HG02852 (cell line): Measurements from ENCODE around the gene HNRNPUL2.

ENCODE experiments used
- ATAC-seq: cut with Tn5 transposase; IDR thresholded peaks from one replicate; pipeline ENCODE4 v1.9.1; 2021; ENCODE audit warnings: mild to moderate bottlenecking, moderate library complexity; ENCODE audit not compliant: unreplicated experiment

Gene HNRNPUL2

DNA sequence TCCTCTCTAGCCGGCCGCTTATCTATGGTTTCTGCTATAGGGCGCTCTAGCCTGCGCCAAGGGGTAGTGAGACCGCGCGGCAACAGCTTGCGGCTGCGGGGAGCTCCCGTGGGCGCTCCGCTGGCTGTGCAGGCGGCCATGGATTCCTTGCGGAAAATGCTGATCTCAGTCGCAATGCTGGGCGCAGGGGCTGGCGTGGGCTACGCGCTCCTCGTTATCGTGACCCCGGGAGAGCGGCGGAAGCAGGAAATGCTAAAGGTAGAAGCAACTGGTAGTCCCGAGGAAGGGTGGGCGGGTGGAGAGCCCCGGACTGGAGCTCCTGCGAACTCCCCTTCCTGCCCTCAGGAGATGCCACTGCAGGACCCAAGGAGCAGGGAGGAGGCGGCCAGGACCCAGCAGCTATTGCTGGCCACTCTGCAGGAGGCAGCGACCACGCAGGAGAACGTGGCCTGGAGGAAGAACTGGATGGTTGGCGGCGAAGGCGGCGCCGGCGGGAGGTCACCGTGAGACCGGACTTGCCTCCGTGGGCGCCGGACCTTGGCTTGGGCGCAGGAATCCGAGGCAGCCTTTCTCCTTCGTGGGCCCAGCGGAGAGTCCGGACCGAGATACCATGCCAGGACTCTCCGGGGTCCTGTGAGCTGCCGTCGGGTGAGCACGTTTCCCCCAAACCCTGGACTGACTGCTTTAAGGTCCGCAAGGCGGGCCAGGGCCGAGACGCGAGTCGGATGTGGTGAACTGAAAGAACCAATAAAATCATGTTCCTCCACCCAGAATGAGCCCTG, 55.5 kb downstream of the HNRNPUL2 start, which contains the start of the genes LBHD1 and UQCC3:
Gene LBHD1 (minus strand): TSS at position 660 of the 782 bp plus-strand sequence. CDS start 2,236 bp downstream, outside the sequence.
Gene UQCC3 (plus strand): TSS at position 66 of the 782 bp plus-strand sequence. CDS start 73 bp downstream, at position 139.
- peak; percentile 63 for ATAC-seq

DNA sequence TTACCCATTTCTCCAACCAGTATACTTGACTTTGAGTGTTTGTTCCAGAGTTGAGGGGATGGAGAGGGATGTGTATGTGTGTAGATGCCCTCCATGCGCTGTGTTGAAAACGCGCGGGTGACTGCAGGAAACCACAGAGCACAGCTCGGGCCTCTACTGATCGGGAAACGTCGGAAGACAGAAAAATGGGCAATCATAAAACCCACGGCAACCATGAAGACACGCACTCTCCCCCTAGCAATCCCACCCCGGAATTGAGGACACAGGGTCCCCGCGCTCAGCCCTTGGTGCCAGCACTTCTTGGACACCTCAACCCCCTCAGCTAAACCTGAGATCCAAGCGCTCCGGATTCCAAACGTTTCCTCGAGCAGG, 56.0 kb downstream of the HNRNPUL2 start:
- ATAC-seq: no peak

DNA sequence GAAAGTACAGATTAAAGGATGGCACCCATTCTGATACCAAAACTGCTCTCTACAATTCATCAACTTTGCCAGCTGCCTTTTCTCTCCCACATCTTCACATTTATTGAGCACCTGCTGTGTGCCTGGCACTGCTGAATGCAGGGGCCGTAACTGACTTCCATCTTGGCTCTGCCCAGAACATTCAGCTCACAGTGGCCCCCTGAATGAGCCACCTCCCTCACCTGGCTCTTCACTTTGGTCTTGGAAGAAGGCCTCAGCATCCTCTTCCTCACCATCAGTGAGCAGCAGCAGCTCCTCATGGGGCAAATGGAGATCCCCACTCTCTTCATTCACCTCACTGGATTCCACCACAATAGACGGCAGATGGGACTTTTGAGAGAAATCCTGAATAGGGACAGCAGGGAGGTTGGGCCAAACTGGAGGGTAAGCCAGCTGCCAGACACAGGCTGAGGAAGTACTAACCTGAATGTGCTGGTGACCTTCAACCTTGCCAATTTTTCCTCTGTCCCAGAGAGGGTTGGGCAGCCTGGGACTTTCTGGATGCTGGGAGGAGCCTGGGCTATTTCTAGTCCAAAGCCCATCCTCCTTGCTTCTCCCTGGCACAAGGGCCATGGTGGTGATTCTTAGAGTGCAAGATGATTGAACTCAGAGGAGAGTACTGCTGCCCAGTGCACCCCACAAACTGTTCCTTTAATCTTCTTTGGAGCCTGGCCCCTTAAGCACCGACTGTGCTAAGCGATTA, 57.7 kb downstream of the HNRNPUL2 start:
- no peak for ATAC-seq

DNA sequence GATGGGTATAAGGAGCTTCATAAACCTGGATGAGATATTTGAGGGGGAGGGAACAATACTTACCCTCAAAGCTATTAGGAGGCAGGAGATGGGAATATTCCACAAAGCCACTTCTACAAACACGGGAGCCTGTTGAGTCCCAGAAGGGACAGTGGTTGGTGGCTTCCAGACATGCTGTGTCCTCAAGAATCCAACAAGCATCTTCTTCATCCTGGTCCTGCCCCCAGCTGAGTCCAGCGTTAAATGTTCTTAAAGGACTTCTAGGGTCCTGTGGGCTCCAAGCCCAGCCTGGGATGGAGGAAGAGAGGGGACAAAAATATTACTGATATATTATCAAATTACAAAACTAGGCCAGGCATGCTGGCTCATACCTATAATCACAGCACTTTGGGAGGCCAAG, 59.8 kb downstream of the HNRNPUL2 start:
- ATAC-seq: no peak

DNA sequence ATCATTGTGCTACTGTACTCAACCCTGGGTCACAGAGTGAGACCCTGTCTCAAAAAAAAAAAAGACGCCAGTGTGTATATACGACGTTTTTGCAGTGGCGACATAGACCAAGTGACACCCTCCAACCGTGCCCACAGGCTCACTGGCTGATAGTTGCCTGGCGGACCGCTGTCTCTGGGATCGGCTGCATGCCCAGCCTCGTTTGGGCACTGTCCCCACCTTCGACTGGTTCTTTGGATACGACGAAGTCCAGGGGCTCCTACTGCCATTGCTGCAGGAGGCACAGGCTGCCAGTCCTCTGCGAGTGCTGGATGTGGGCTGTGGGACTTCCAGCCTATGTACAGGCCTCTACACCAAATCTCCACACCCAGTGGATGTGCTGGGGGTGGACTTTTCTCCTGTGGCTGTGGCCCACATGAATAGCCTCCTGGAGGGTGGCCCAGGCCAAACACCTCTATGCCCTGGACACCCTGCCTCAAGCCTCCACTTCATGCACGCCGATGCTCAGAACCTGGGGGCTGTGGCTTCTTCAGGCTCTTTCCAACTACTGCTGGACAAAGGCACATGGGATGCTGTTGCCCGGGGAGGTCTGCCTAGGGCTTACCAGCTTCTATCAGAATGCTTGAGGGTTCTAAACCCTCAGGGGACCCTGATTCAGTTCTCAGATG, 60.9 kb downstream of the HNRNPUL2 start:
- no peak for ATAC-seq

DNA sequence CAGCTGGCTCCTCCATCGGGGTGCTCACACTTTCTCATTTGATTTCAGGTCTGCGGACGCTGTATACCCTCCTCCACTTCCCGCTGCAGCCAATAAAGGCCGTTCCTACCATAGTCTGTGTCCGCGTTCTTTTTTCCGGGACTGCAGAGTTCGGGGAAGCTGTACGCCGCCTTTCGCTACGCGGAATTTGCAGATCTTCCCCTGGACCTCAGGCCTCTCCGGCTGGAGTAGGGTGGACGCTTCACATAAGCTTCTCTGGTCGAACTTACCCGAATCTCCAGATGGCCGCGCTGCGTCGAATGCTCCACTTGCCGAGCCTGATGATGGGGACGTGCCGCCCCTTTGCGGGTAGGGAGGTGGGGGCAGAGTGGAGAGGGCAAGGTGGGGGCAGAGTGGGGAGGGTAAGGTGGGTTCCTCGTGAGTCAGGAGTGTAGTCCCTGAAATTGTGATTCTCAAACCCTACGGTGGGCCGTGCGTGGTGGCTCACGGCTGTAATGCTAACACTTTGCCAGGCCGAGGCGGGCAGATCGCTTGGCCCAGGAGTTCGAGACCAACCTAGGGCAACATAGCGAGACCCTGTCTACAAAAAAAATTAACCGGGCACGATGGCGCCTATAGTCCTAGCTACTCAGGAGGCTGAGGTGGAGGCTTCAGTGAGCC, 61.5 kb downstream of the HNRNPUL2 start:
- peak; percentile 11 for ATAC-seq

DNA sequence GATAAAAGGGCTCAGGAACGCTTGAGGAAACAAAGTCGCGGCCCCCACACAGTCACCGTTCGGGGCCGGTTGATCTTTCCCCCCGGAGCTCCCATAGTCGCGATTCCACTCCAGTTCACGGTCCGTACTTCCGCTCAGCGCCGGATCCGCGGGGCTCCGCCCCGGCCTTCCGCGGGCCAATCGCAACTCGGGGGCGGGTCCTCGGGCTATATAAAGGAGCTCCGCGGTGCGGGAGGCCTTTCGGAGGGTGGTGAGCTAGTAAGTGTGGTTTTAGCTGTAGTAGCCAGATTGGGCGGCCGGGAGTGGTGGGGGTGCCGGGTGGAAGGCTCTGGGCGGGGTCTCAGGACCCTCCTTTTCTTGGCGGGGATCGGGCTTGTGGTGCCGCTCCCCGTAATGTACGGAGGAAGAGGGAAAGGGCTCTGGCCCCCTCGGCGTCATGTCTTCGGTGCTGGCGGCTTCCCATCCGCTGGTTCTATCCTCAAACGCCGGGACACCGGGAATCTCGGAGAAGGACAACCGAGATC, 62.1 kb downstream of the HNRNPUL2 start, which contains the start of the genes C11orf98 and CSKMT:
Gene C11orf98 (minus strand): TSS at position 136 of the 524 bp plus-strand sequence. CDS start 41 bp downstream, at position 95.
Gene CSKMT (plus strand): TSS at position 238 of the 524 bp plus-strand sequence. CDS start 568 bp downstream, outside the sequence.
- ATAC-seq: peak; percentile 85

DNA sequence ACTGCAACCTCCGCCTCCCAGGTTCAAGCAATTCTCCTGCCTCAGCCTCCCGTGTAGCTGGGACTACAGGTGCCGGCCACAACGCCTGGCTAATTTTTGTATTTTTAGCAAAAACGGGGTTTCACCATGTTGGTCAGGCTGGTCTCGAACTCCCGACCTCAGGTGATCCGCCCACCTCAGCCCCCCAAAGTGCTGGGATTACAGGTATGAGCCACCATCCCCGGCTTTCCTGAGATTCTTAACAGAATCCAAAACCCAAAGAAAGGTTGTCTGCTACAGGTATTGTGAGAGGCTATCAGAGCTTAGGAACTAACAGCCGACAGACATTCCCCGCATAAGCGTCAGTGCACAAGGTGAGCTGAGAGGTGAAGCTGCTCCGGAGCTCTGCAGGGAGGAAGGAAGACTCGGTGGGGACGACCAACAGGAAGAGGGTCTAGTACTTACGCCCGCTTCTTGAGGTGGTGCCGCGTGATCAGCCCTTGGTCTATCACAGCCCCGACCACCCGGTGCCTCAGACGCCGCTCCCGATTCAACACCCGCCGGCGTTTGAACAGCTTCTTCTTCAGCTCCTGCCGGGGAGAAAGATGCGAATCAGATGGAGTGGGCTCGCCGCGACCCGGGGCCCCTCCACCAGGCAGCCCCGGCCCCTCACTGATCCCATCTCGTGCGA, 62.7 kb downstream of the HNRNPUL2 start:
- ATAC-seq: peak; percentile 29
